Loucy (cell line): Measurements from ENCODE around the gene CDC42BPB.

Experiments
- H2AFZ ChIP-seq: fragments of 200-600 bp; sonication (generic); 2 replicates; pipeline ENCODE4 v1.6.0; 2016; ENCODE audit warnings: antibody characterized with exemption, mild to moderate bottlenecking, low read length, moderate library complexity
- H3F3A ChIP-seq: fragments of 200-600 bp; 2 replicates; pipeline ENCODE4 v1.6.0; 2016; ENCODE audit warnings: antibody characterized with exemption, low read depth, mild to moderate bottlenecking
- H3K27me3 ChIP-seq: fragments of 200-600 bp; sonication (generic); 2 replicates; pipeline ENCODE4 v1.6.1; 2014; ENCODE audit warnings: low read length, mild to moderate bottlenecking; ENCODE audit not compliant: insufficient read depth, poor library complexity, severe bottlenecking
- H3K36me3 ChIP-seq: fragments of 200-600 bp; sonication (generic); 2 replicates; pipeline ENCODE4 v1.6.1; 2016; ENCODE audit warnings: low read length; ENCODE audit not compliant: insufficient read depth
- H3K4me1 ChIP-seq: fragments of 200-600 bp; sonication (generic); 2 replicates; pipeline ENCODE4 v1.5.1; 2014; ENCODE audit warnings: low read length, mild to moderate bottlenecking; ENCODE audit not compliant: insufficient read depth, poor library complexity, severe bottlenecking
- H3K4me2 ChIP-seq: fragments of 200-600 bp; sonication (generic); 2 replicates; pipeline ENCODE4 v1.6.0; 2014; ENCODE audit warnings: antibody characterized with exemption, low read length, low read depth, mild to moderate bottlenecking; ENCODE audit not compliant: poor library complexity, severe bottlenecking
- H3K4me3 ChIP-seq: fragments of 200-600 bp; sonication (generic); 2 replicates; pipeline ENCODE4 v1.5.1; 2014; ENCODE audit warnings: low read length, mild to moderate bottlenecking, mixed read lengths; ENCODE audit not compliant: poor library complexity, severe bottlenecking
- H3K79me2 ChIP-seq: fragments of 200-600 bp; sonication (generic); 2 replicates; pipeline ENCODE4 v1.6.1; 2014; ENCODE audit warnings: low read length; ENCODE audit not compliant: insufficient read depth
- H3K9ac ChIP-seq: fragments of 200-600 bp; sonication (generic); 2 replicates; pipeline ENCODE4 v1.6.0; 2014; ENCODE audit warnings: mild to moderate bottlenecking, low read depth, low read length, moderate library complexity; ENCODE audit not compliant: poor library complexity, severe bottlenecking
- H3K9me2 ChIP-seq: fragments of 200-600 bp; sonication (generic); replicated peaks from 2 replicates; pipeline ENCODE4 v1.6.1; 2016; ENCODE audit warnings: low read depth, low read length, mixed read lengths
- H3K9me3 ChIP-seq: fragments of 200-600 bp; sonication (generic); 2 replicates; pipeline ENCODE4 v1.6.1; 2014; ENCODE audit warnings: mild to moderate bottlenecking, antibody characterized with exemption, low read length, low read depth; ENCODE audit not compliant: insufficient read depth
- H4K20me1 ChIP-seq: fragments of 200-600 bp; sonication (generic); 2 replicates; pipeline ENCODE4 v1.6.0; 2014; ENCODE audit warnings: antibody characterized with exemption, low read length, mild to moderate bottlenecking; ENCODE audit not compliant: insufficient read depth, poor library complexity, severe bottlenecking
- CTCF ChIP-seq: fragments of 200-600 bp; sonication (generic); conservative IDR thresholded peaks from 2 replicates; pipeline ENCODE4 v1.5.1; 2014; ENCODE audit warnings: mild to moderate bottlenecking, antibody characterized with exemption, low read length
- EZH2phosphoT487 ChIP-seq: fragments of 200-600 bp; IDR thresholded peaks from 2 replicates; pipeline ENCODE4 v1.6.1; 2018; ENCODE audit warnings: antibody characterized with exemption, mild to moderate bottlenecking, moderate library complexity, borderline replicate concordance

Gene CDC42BPB

GRCh38 chr14:103064436-103064835, 7.1 kb upstream of the CDC42BPB start:
- no peak overlapping the region for H3K4me3 ChIP-seq
- TF ChIP-seq CTCF: no peak
- TF ChIP-seq EZH2phosphoT487: no peak
- no peak overlapping the region for H3K4me2 ChIP-seq
- H2AFZ ChIP-seq: no peak overlapping the region
- no peaks in the 10 kb centered on the region for H3K79me2 ChIP-seq
- H3K9me3 ChIP-seq: no peaks in the 10 kb centered on the region
- H4K20me1 ChIP-seq: no peaks in the 10 kb centered on the region
- H3K4me1 ChIP-seq: no peaks in the 10 kb centered on the region
- H3K9me2 ChIP-seq: no peaks in the 10 kb centered on the region
- no peak overlapping the region for H3K9ac ChIP-seq
- no peaks in the 10 kb centered on the region for H3K36me3 ChIP-seq
- H3K27me3 ChIP-seq: no peaks in the 10 kb centered on the region
- no peaks in the 10 kb centered on the region for H3F3A ChIP-seq

GRCh38 chr14:103061482-103061976, 4.2 kb upstream of the CDC42BPB start:
- Histone ChIP-seq H3K4me2 (no peak overlapping the region), H3F3A (no peaks in the 10 kb centered on the region), H3K4me1 (no peaks in the 10 kb centered on the region), H3K79me2 (no peaks in the 10 kb centered on the region), H3K36me3 (no peaks in the 10 kb centered on the region), H2AFZ (no peak overlapping the region), H3K27me3 (no peaks in the 10 kb centered on the region), H3K9ac (no peak overlapping the region), H3K4me3 (no peak overlapping the region), H3K9me2 (no peaks in the 10 kb centered on the region), H3K9me3 (no peaks in the 10 kb centered on the region), H4K20me1 (no peaks in the 10 kb centered on the region)
- no peak for TF ChIP-seq CTCF
- TF ChIP-seq EZH2phosphoT487: no peak

GRCh38 chr14:103059556-103059955, 2.2 kb upstream of the CDC42BPB start:
- no peak overlapping the region for H3K4me2 ChIP-seq
- H3K27me3 ChIP-seq: no peaks in the 10 kb centered on the region
- TF ChIP-seq CTCF (no peak), EZH2phosphoT487 (no peak)

More at GRCh38 chr14:103059556-103059955, 2.2 kb upstream of the CDC42BPB start:
- no peaks in the 10 kb centered on the region for H3K4me1 ChIP-seq
- no peak overlapping the region for H3K9ac ChIP-seq
- no peaks in the 10 kb centered on the region for H4K20me1 ChIP-seq
- H3K36me3 ChIP-seq: no peaks in the 10 kb centered on the region
- no peaks in the 10 kb centered on the region for H3K9me2 ChIP-seq
- no peak overlapping the region for H2AFZ ChIP-seq
- no peaks in the 10 kb centered on the region for H3K79me2 ChIP-seq
- H3F3A ChIP-seq: no peaks in the 10 kb centered on the region
- no peak overlapping the region for H3K4me3 ChIP-seq
- H3K9me3 ChIP-seq: no peaks in the 10 kb centered on the region
